ENCODE data around the gene DNAAF5.

Gene DNAAF5

DNA sequence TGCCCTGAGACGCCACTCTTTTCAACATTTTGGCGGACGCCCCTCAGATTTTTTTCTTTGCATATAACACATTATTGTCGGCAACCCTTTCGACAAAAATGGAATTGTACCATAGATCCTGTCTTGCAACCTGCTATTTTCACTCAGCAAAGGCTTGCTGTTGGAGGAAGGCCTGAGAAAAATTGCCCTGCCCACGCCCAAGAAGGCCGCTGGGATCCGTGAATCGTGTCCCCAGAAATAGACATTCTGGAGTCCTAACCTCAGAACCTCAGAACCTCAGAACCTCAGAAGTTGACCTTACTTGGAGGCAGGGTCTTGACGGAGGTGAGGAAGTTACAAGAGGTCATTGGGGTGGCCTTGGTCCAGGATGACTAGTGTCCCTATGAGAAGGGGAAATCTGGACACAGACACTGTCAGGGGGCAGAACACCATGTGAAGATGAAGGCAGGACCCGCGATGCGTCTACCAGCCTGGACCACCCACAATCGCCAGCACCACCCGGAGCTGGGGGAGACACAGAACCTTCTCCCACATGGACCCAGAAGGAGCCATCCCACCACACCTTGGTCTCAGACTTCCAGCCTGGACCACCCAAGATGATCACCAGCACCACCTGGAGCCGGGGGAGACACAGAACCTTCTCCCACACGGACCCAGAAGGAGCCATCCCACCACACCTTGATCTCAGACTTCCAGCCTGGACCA is 19.1 kb upstream of the DNAAF5 start:
- no peak for DNase-seq

DNA sequence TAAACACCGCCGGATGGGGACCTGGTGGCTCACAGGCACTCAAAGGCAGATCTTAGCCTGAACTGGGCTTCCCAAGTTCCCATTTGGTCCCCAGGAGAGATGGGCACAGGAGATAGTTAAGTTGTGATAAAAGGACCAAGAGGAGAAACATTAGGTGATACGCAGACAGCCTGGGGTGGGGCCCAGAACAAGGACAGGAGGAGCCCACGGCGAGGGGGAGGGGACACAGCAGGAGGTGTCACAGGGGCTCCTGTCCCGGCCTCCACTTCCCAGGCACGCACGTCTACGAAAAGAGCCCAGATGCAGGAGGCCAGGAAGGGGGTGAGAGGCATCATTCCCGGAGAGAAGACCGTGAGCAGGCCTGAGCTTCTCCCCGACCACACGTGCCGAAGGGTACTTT is 16.3 kb upstream of the DNAAF5 start:
- no peak for DNase-seq

DNA sequence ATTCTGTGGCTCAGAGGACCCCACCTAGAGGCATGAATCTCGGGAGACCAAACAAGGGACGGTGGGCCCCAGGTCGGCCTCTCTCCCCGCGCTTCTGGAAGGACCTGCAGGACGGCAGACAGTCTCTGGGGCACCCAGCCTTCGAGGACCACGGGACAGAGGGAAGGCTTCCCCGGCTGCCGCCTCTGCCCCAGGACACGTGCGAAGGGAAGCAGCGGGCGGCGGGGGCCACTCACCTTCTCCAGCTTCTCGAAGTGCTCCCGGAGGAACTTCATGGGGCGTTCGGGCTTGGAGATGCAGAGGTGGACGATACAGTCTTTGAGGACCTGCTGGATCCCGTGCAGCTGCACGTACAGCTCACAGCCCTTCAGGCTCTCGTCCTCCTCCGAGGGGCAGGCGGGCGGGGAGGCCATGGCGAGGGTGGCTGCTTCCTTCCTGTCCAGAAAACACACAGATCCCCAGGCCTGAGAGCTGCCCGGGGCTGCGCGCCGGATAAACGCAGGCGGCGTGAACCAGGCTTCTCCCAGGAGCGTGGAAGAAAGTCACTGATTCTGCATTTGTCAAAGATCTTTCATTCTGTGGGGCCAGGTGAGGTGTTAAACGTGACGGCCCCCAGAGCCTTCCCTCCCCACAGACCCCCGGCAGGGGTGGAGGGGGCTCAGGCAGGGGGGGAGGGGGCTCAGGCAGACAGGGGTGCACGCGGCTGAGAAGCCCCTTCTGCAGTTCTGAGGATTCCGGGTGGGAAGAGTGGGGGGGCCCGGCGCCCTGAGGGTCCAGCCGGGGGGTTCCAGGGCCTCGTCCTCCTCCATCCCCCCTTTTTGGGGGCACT is 15.2 kb upstream of the DNAAF5 start:
- no peak for DNase-seq

- DNase-seq: no peak
Observed at GRCh38 chr7:711922-712380, 14.5 kb upstream of the DNAAF5 start.

DNA sequence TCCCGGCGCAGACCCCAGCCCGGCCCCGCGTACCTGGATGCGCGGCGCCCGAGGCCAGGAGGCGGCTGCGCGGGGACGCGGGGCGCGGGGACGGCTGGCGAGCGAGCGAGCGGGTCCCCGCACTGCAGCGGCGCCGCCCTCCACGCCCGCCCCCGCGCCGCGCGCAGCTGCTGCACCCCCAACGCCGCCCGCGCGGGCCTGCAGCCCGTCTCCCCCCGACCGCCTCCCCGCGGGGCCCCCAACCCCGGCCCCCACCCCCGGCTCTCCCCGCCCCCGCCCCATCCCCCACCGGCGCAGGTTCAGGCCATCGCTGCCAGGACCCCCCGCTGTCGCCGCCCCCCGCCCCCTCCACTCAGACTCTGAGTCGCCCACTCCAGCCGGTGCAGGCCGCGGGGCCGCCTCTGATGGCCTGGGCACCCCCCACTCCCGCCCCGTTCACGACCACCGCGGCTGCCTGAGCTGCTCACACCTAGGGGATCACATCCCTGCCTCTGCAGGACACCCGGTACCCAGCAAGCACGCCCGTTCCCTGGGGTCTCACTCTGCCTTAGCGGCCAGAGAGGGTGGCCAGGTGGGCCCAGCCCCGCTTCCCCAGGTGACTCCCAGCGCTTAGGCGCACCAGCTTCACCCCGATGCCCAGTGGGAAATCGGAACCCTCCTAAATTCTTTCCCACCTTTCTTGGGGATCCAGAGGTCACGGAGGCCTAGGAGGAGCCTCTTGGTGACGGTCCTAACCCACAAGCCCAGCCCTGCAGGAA is 13.9 kb upstream of the DNAAF5 start:
- no peak for DNase-seq

DNA sequence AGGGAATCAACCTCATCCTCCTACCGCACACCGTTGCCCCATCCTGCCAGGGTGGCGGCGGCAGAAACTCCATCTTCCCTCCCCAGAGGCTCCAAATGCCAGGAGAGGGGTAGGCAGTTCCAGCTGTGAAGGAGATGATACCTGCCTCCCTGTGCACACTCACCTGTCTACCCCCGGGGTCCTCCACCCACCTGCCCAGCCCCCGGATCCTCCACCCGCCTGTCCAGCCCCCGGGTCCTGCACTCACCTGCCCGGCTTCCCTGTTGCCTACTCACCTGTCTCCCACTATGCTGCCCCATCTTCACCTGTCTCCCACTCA is 13.4 kb upstream of the DNAAF5 start:
- no peak for DNase-seq

DNA sequence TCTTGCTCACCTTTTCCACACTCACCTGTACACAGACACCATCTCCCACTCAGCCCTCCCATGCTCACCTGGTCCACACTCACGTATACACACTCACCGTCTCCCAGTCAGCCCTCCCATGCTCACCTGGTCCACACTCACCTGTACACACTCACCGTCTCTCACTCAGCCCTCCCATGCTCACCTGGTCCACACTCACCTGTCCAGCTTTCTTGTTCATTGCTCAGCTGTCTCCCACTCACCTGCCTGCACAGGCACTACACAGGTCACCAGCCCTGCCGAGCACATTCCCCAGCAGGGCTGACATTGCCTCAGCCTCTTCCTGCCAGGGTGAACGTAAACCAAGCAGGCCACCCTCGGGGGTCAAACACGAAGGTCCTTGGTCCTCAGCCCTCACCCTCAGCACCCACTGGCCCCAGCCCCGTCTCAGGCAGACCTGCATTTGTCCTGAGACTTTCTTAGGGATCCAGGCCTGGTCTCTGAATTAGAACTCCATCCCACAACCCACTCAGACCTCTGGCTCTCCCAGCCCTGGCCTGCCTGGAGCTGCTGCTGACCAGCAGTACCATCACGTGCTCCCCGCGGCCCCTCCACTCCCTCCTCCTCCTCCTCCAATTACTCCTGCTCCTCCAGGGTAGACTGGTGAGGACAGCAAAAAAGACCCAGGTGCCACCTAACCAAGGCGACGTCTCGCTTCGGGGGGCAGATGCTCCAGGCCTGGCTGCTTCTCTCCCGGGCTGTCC is 12.8 kb upstream of the DNAAF5 start:
- DNase-seq: no peak

- no peak for DNase-seq
Observed at GRCh38 chr7:714251-714671, 12.2 kb upstream of the DNAAF5 start.

DNA sequence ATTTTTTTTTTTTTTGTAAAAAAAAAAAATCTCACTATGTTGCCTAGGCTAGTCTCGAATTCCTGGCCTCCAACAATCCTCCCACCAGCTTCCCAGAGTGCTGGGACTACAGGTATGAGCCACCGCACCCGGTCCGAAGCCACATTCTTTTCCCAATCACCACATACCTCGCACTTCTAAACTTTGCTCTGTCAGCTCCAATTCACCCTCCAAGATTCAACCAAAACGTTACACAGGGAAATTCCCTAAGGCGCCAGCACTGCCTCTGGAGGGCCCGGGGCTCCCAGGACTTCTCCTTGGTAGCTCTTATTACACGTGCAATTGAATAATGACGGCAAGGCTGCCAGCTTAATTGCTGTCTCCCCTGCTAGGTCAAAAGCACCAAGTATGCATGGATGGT is 10.3 kb upstream of the DNAAF5 start:
- no peak for DNase-seq

- DNase-seq: no peak
Observed at GRCh38 chr7:716636-717035, 9.9 kb upstream of the DNAAF5 start.

DNA sequence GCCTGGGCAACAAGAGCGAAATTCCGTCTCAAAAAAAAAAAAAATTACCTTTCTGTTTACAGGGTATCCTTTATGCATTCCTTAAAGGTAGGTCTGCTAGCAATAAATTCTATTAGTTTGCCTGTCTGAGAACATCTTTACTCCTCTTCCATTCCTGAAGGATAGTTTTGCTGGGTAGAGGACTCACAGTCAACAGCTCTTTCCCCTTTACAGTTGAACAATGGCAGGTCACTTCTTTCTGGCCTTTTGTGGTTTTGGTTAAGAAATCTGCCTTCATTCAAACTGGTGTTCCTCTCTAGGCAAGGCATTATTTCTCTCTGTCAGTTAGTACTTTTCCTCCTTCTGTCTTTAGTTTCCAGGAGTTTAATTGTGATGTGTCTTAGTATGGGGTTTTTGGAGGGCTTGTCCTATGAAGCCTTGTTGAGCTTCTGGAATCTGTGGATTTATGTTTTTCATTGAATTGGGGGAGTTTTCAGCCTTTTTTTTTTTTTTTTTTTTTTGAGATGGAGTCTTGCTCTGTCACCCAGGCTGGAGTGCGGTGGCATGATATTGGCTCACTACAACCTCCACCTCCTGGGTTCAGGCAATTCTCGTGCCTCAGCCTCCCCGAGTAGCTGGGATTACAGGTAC is 4.8 kb upstream of the DNAAF5 start:
- no peak for DNase-seq

- DNase-seq: no peak
Observed at GRCh38 chr7:723541-723940, 3.0 kb upstream of the DNAAF5 start.

DNA sequence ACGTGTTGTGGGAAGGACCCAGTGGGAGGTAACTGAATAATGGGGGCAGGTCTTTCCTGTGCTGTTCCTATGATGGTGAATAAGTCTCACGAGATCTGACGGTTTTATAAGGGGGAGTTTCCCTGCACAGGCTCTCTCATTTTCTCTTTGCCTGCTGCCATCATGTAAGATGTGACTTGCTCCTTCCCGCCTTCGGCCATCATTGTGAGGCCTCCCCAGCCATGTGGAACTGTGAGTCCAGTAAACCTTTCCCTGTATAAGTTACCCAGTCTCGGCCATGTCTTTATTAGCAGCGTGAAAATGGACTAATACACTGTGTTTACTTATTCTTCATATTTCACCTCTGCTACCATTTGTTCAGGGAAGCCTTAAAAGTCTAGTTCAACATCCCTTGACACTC is 2.2 kb upstream of the DNAAF5 start:
- no peak for DNase-seq

DNA sequence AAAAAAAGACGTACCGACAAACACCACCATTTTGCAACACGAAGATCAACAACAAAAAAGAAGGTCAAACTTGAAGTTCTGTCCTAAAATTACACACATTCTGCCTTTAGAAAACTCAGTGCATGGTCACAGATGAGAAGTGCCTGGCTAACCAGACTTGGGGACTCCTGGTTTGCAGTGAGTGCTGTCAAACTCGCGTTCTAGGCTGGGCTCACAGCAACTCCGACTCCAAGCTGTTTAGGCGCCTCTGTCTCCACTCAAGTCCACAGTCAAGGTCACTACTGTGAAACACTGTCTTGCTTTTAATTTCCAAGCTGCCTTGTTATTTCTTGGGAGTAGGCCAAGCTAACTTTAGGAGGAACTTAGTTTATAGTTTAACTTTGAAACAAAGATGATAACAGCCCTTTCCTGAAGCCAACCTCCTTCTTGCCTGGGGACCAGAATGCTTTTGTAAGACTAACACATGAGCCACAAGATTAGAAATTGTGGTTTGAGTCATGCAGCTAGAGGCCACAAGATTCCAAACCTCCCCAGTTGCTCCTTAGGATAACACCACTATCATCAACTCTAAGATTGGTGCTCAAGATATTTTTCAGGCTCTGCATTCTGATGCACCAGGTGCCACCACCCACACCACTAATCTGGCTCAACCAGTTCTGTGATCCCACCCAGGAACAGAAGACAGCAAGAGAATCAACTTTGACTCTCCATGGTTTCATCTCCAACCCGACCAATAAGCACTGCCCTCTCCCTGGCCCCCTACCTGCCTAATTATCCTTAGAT is 1.1 kb upstream of the DNAAF5 start:
- DNase-seq: no peak

GRCh38 chr7:726854-727103 is 280 bp downstream of the DNAAF5 start:
- no peak for DNase-seq

- DNase-seq: peak in 1 of 2 donors; percentile 28
Observed at GRCh38 chr7:727104-727805, 756 bp downstream of the DNAAF5 start, which contains the start of gene PRKAR1B. PRKAR1B (minus strand) TSS chr7:727281; CDS start chr7:711505, 15,776 bp downstream.

GRCh38 chr7:727806-728460 is 1.4 kb downstream of the DNAAF5 start:
- no peak for DNase-seq

- DNase-seq: no peak
Observed at GRCh38 chr7:728602-729001, 2.1 kb downstream of the DNAAF5 start.

DNA sequence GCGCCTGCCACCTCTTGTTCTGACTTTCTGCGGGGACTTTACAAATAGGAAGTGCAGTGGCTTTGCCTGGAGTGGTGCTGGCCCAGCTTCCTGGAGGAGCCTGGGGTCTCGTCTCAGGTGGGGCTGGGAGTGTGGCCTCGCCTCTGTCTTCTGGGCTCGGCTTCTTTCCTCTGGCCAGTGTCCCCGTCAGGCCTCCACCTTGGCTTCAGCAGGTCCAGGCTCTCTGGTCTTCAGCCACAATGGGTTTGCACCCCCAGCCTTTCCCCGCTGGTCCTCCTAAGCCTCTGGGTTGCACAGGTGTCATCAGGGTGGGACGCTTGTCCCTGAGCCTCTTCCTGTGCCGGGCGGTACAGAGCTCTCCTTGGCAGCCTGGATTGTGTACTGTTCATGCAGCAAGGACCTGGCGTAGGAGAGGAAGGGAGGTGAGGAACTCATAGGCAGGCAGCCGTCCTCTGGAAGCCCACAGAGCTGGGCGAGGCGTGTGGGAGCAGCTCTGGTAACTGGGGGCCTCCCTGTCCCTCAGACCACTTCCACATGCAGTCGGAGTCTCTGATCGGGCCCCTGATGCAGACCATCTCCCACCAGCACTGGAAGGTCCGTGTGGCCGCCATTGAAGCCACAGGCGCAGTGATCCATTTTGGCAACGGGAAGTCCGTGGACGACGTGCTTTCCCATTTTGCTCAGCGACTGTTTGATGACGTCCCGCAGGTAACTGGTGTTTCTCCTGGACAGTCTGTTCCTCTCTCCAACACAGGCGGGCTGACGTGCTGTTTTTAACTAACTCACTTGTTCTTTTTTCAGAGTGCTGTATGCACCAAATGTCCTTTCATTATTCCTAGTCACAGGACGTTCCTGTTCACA is 2.9 kb downstream of the DNAAF5 start:
- no peak for DNase-seq
